GM19351 (cell line): ENCODE measurements around the gene TGFBR3.
"Not testable (repeated sequence)": the region's sequence is repeated elsewhere in the genome, so short reads cannot be mapped to it uniquely, and the experiment has no call there.

Source experiments
- ATAC-seq: cut with Tn5 transposase; IDR thresholded peaks from one replicate; pipeline ENCODE4 v1.9.1; 2021; ENCODE audit warnings: mild to moderate bottlenecking, moderate library complexity; ENCODE audit not compliant: unreplicated experiment

Gene TGFBR3

DNA sequence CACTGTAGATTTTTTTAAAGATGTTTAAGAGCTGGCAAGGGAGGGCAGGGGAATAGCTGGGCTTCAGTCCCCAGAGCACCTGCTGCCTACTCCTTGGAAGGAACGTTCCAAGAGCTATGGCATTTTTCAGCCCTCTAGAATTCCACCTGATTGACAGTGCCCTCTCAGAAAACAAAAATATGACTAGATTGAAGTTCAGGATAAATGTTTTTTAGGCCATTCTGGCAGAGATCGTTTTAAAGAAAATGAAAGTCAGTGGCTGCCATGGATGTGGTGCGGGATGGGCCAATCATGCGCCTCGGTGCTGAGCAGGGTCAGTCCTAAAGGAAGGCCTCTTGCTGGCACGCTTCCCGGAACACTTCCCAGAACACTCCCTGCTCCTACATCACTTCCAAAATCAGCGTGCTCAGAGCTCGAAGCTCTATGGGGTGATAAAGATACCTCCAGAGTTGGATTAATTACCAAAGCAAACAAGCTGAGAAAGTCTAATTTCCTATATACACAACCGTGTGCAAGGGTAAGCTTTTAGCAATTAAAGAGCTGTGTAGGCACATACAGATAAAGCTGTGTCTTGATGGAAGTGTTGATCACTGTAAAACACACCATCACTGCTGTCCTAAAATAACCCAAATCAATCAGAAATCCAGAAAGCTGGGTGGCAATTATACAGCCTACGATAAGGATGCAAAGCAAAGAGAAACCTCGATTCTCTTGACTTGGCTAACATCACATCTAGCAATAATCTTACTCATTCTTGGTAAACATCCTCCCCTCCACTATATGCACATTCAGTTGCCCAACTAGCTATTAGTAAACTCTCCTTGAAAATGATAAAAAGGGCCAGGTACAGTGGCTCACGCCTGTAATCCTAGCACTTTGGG lies 34.6 kb downstream of the TGFBR3 start:
- no peak for ATAC-seq

DNA sequence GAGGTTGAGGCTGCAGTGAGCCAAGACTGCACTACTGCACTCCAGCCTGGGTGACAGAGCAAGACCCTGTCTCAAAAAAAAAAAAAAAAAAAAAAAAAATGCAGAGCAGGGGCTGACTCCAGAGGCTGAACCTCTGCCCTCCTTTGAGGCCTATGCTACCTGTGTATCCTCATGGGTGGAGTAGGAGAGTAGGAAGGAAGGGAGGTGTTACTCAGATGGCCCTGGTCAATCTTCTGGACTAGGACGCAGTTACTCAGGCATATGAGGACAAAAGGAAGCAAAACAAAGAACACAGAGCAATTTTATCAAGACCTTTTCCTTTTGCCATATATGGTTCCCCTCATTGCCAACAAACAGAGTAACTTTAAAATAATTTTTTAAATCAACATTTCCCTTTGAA lies 35.2 kb downstream of the TGFBR3 start:
- ATAC-seq, result no peak

GRCh38 chr1:91847851-91848250 lies 38.1 kb downstream of the TGFBR3 start:
- ATAC-seq, result no peak

DNA sequence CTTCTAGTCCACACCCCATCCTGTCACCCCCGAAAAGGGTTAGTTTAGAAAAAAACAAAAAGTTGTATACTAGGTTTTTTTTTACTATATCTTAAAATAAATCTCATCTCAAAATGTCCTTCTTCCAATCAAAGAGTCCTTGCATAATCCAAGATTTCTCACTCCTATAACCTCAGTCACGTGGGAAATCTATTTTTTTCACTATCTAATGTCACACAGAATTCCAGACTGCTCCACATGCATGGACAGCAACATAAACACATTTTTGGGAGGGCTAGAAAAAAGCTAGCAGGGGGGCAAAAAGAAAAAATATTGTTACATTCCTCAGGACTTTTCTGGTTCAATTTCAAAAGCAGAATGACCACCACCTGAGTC lies 39.3 kb downstream of the TGFBR3 start:
- ATAC-seq, result no peak

DNA sequence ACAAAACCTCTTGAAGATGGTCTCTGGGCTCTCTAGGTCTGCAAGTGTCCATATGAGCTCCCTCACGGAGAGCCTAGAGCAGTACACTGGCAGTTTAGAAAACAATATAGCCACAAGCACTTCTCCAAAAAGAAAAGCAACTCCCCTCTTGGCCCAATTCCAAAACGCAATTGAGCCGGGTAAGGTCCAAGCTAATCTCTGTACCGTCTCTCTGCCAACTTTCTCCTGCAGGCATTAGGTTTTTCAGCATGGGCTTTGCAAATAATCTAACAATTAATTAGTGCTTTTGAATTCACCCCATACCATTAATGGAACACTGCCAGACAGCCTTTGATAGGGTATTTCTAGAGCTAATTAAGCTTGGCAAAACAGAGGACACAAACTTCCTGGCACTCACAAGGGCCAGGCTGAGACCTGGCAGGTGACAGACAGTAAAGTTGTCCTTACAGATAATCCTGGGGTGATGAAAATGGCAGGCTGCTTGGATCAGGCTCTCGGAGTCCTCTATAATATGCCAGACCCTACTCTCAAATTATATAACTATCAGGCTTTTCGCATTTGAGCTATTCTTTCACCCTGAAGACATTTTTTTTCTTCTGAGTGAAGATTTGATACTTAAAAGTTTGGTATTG lies 39.8 kb downstream of the TGFBR3 start:
- no peak for ATAC-seq

DNA sequence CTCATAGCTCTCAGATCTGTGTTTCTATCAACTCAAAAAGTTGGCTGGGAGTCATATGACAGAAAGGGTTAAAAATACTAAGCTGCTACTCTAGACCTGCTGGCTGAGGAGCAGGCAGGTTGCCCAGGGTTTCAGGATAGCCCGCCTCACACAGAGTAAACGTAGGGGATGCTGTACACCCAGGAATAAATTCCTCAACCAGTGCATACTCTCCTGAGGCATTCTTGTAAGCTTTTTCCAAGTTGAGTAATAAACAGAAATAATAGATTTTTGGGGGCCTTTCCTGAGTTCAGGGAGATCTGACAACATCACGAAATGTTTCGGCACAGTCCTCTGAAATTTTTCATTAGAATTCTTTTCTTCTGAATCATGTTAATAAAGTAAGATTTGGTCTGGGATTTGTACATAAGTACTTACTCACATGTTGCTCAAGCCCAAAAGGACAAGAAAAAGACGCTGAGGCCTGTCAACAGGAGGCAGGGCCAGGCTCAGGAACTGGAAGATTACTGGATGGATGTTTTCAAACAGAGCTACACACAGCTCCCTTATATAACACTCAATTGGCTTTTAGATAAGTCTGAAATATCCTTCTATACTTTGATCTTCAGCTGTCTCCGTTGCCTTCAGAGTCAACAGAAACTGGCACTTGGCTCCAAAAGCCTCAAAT lies 41.0 kb downstream of the TGFBR3 start:
- ATAC-seq, result no peak

- ATAC-seq, result no peak
Measured at GRCh38 chr1:91843843-91844242, 42.1 kb downstream of the TGFBR3 start.

GRCh38 chr1:91842563-91842962 lies 43.4 kb downstream of the TGFBR3 start:
- ATAC-seq, result no peak

- no peak for ATAC-seq
Measured at GRCh38 chr1:91842056-91842455, 43.9 kb downstream of the TGFBR3 start.

- ATAC-seq, result not testable (repeated sequence)
Measured at GRCh38 chr1:91840276-91840675, 45.7 kb downstream of the TGFBR3 start.

GRCh38 chr1:91836331-91837040 lies 49.5 kb downstream of the TGFBR3 start:
- ATAC-seq, result no peak

DNA sequence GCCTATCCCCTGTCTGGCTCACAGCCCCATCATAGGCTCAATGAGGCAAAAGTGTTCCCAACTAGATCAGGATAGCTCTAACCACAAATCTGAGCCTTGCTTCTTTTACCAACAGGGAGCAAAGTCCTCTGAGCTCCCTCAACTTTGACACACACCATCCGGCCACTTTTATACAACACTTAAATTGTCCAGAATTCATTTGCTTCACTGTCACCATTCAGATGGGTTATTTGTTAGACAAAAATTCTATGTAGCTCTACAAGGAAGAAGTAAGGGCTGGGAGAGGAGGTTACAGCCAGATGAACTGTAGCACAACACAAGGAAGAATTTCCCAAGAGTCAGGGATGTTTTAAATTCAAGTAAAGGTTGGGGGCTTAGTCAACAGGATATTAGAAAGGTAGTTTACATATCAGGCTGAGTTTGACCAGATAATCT lies 50.8 kb downstream of the TGFBR3 start:
- no peak for ATAC-seq

DNA sequence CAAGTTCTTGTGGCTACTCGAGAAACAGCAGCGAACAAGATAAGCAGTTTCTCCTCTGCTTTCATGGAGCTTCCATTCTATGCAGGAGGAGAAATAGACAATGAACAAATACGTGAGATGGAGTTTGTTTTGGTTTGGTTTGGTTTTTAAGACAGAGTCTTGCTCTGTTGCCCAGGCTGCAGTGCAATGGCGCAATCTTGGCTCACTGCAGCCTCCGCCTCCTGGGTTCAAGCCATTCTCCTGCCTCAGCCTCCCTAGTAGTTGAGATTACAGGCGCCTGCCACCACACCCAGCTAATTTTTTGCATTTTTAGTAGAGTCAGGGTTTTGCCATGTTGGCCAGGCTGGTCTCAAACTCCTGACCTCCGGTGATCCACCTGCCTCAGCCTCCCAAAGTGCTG lies 51.4 kb downstream of the TGFBR3 start:
- ATAC-seq, result not testable (repeated sequence)

- ATAC-seq, result no peak
Measured at GRCh38 chr1:91833946-91834345, 52.0 kb downstream of the TGFBR3 start.

GRCh38 chr1:91831132-91831930 lies 54.6 kb downstream of the TGFBR3 start:
- no peak for ATAC-seq

- no peak for ATAC-seq
Measured at GRCh38 chr1:91830242-91831131, 55.5 kb downstream of the TGFBR3 start.

DNA sequence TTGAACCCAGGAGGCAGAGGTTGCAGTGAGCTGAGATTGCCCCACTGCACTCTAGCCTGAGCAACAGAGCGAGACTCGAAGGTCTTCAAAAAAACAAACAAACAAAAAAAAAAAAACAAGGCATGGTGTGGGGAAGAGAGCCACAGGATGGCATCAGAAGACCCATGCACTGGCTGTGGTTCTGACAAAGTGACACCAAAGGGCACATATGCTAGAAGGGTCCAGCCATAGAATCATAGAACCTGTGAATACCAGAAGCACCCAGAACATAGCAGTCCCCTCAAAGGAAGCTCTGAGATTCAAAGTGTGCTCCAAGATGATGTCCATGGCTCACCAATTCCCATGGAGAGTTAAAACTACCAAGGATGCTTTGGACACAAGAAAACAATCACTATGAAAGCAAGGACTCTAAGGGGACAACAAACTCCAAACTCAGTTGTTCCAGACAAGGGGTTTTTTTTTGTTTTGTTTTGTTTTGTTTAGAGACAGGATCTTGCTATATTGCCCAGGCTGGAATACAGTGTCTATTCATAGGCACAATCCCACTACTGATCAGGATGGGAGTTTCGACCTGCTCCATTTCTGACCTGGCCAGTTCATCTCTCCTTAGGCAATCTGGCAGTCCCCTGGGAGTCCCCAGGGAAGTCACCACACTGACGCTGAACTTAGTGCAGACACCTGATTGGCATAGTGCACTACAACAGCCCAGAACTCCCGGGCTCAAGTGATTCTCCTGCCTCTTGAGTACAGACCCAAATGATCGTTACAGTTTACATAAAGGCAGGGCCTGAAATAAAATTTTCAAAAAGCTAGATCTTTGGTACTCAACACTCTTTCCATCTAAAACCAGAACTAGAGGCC lies 56.4 kb downstream of the TGFBR3 start:
- ATAC-seq, result no peak

GRCh38 chr1:91828583-91829281 lies 57.2 kb downstream of the TGFBR3 start:
- no peak for ATAC-seq
